Measurements from ENCODE around the gene SERPINB7. TPM values are rescaled to one million over a fixed set of nuclear protein-coding genes. Genes with fewer than 3 reads are reported as not detected.

SERPINB7 gene
- total RNA-seq, 1 experiment from 2014 or later, result not detected

- Histone ChIP-seq H3K27me3 (ENCODE audit: insufficient read depth, low read length) (no peaks in the 10 kb centered on the region), H3K9ac (ENCODE audit: low read length) (no peak overlapping the region), H4K20me1 (ENCODE audit: insufficient read depth) (no peaks in the 10 kb centered on the region), H3K36me3 (ENCODE audit: control insufficient read depth in 1 of 2, insufficient read depth in 2 of 2, low read length in 2 of 2) (no peaks in the 10 kb centered on the region), H3K9me3 (ENCODE audit: control insufficient read depth in 1 of 2, insufficient read depth in 1 of 2, low read depth in 1 of 2, low read length in 2 of 2) (no peaks in the 10 kb centered on the region), H3K4me3 (replicated peaks in 1 of 2; ENCODE audit: low read depth in 1 of 2, low read length in 2 of 2) (no peak overlapping the region), H3K79me2 (ENCODE audit: insufficient read depth, low read length) (no peaks in the 10 kb centered on the region), H3K4me2 (ENCODE audit: low read length) (no peak overlapping the region), H2AFZ (ENCODE audit: low read depth, low read length, poor library complexity, severe bottlenecking) (no peak overlapping the region), H3K9me2 (ENCODE audit: insufficient read depth) (no peaks in the 10 kb centered on the region), H3K4me1 (ENCODE audit: control insufficient read depth in 1 of 2, insufficient read depth in 2 of 2, low read length in 2 of 2) (no peaks in the 10 kb centered on the region), H3K27ac (ENCODE audit: low read depth, low read length) (no peak overlapping the region)
- RAD21 ChIA-PET (ENCODE audit: low non-redundant PET in 1 of 2, low total read pairs in 2 of 2, uncharacterized antibody in 2 of 2, unreplicated experiment in 2 of 2), result no interaction called here
- CTCF ChIA-PET, result no interaction called here
- intact Hi-C loops (cut with micrococcal nuclease), result no loop called here
- POLR2A ChIA-PET, result no interaction called here
- TF ChIP-seq ZNF274 (IDR thresholded peaks at IDR 0.05; ENCODE audit: low read depth, low read length), result no peak
- TF ChIP-seq ATF3 (IDR thresholded peaks at IDR 0.05), result no peak
- TF ChIP-seq EGR1 (IDR thresholded peaks at IDR 0.05; ENCODE audit: low read depth), result no peak
- TF ChIP-seq POLR2A (IDR thresholded peaks at IDR 0.05; ENCODE audit: borderline replicate concordance, extremely low read depth, insufficient read depth, insufficient read length), result no peak
- no peak for TF ChIP-seq YY1 (IDR thresholded peaks at IDR 0.05; ENCODE audit: extremely low read depth, insufficient replicate concordance, low read depth, low read length)
- no peak for TF ChIP-seq CBX3 (IDR thresholded peaks at IDR 0.05; ENCODE audit: low read depth)
- no peak for TF ChIP-seq RAD21 (IDR thresholded peaks at IDR 0.05; ENCODE audit: low read depth)
- DNase-seq (ENCODE audit: low read depth, low spot score) (no peak), ATAC-seq (no peak)
- no TSS peak for BruUV-seq (replicated peaks)
Observed at GRCh38 chr18:63818212-63818611, 43.0 kb downstream of the SERPINB7 start.

GRCh38 chr18:63819786-63820185, 44.6 kb downstream of the SERPINB7 start:
- intact Hi-C loops (cut with micrococcal nuclease), result no loop called here
- CTCF ChIA-PET, result no interaction called here
- no peaks in the 10 kb centered on the region for H3K36me3 ChIP-seq (ENCODE audit: control insufficient read depth in 1 of 2, insufficient read depth in 2 of 2, low read length in 2 of 2)
- no peaks in the 10 kb centered on the region for H3K9me3 ChIP-seq (ENCODE audit: control insufficient read depth in 1 of 2, insufficient read depth in 1 of 2, low read depth in 1 of 2, low read length in 2 of 2)
- no peak for TF ChIP-seq MAX (IDR thresholded peaks at IDR 0.05)
- no peak for TF ChIP-seq SIN3A (IDR thresholded peaks at IDR 0.05; ENCODE audit: low read depth)
- no peak for TF ChIP-seq POLR2AphosphoS5 (IDR thresholded peaks at IDR 0.05; ENCODE audit: low read depth, low read length)
- no peak for TF ChIP-seq POLR2A (IDR thresholded peaks at IDR 0.05; ENCODE audit: borderline replicate concordance, extremely low read depth, insufficient read depth, insufficient read length)
- no peak for TF ChIP-seq ELF1 (IDR thresholded peaks at IDR 0.05; ENCODE audit: borderline replicate concordance, low read depth)
- no peaks in the 10 kb centered on the region for H3K9me2 ChIP-seq (ENCODE audit: insufficient read depth)
- no peaks in the 10 kb centered on the region for H3K27me3 ChIP-seq (ENCODE audit: insufficient read depth, low read length)
- no peak overlapping the region for H2AFZ ChIP-seq (ENCODE audit: low read depth, low read length, poor library complexity, severe bottlenecking)
- no peak for DNase-seq (ENCODE audit: low read depth, low spot score)
- no peak overlapping the region for H3K4me3 ChIP-seq (replicated peaks in 1 of 2; ENCODE audit: low read depth in 1 of 2, low read length in 2 of 2)
- no peak overlapping the region for H3K9ac ChIP-seq (ENCODE audit: low read length)
- H4K20me1 ChIP-seq (ENCODE audit: insufficient read depth), result no peaks in the 10 kb centered on the region
- no peaks in the 10 kb centered on the region for H3K79me2 ChIP-seq (ENCODE audit: insufficient read depth, low read length)
- no peaks in the 10 kb centered on the region for H3K4me1 ChIP-seq (ENCODE audit: control insufficient read depth in 1 of 2, insufficient read depth in 2 of 2, low read length in 2 of 2)
- POLR2A ChIA-PET, result no interaction called here
- H3K4me2 ChIP-seq (ENCODE audit: low read length), result no peak overlapping the region
- no peak overlapping the region for H3K27ac ChIP-seq (ENCODE audit: low read depth, low read length)
- no TSS peak for BruUV-seq (replicated peaks)
- ATAC-seq, result no peak
- RAD21 ChIA-PET (ENCODE audit: low non-redundant PET in 1 of 2, low total read pairs in 2 of 2, uncharacterized antibody in 2 of 2, unreplicated experiment in 2 of 2), result no interaction called here
